Hindlimb muscle (tissue), 1 donor: ENCODE measurements around the gene C10orf62. TPM values are rescaled to one million over a fixed set of nuclear protein-coding genes. Genes with fewer than 3 reads are reported as not detected.
"Not testable (repeated sequence)": the region's sequence is repeated elsewhere in the genome, so short reads cannot be mapped to it uniquely, and the experiment has no call there.

Source experiments
- DNase-seq: peaks from one replicate; pipeline ENCODE4 v3.0.0-alpha.2; 2013
- polyA plus RNA-seq: library from polyadenylated mRNA; unstranded; fragments of 120-200 nt; gene quantifications from one replicate; pipeline ENCODE4 v1.2.1, GENCODE V29; 2013; ENCODE audit not compliant: insufficient read length

C10orf62 gene
- polyA plus RNA-seq, 1 donor: not detected

- no peak for DNase-seq
These were observed 23.1 kb upstream of the C10orf62 start for GRCh38 chr10:97566336-97566996.

GRCh38 chr10:97567891-97568290 is 21.6 kb upstream of the C10orf62 start:
- no peak for DNase-seq

- DNase-seq: no peak
These were observed 19.3 kb upstream of the C10orf62 start for GRCh38 chr10:97570146-97570788.

GRCh38 chr10:97570789-97571471 is 18.6 kb upstream of the C10orf62 start:
- no peak for DNase-seq

GRCh38 chr10:97571622-97572021 is 17.9 kb upstream of the C10orf62 start:
- no peak for DNase-seq

- DNase-seq: peak; percentile 70
These were observed 17.1 kb upstream of the C10orf62 start, which contains the start of gene ANKRD2 for GRCh38 chr10:97572214-97572989. Gene ANKRD2 (plus strand): TSS chr10:97572779. CDS start chr10:97572789, 10 bp downstream.

GRCh38 chr10:97573021-97573420 is 16.5 kb upstream of the C10orf62 start:
- DNase-seq: no peak

- DNase-seq: no peak
These were observed 15.8 kb upstream of the C10orf62 start for GRCh38 chr10:97573672-97574071.

GRCh38 chr10:97574374-97575126 is 15.0 kb upstream of the C10orf62 start:
- no peak for DNase-seq

GRCh38 chr10:97575127-97575668 is 14.3 kb upstream of the C10orf62 start:
- no peak for DNase-seq

GRCh38 chr10:97576487-97576886 is 13.0 kb upstream of the C10orf62 start:
- not testable (repeated sequence) for DNase-seq

- no peak for DNase-seq
These were observed 11.8 kb upstream of the C10orf62 start for GRCh38 chr10:97577701-97578100.

- no peak for DNase-seq
These were observed 11.2 kb upstream of the C10orf62 start for GRCh38 chr10:97578171-97578844.

- no peak for DNase-seq
These were observed 8.8 kb upstream of the C10orf62 start for GRCh38 chr10:97580421-97581367.

- no peak for DNase-seq
These were observed 7.4 kb upstream of the C10orf62 start for GRCh38 chr10:97582169-97582568.

- no peak for DNase-seq
These were observed 6.0 kb upstream of the C10orf62 start for GRCh38 chr10:97583476-97583875.

- DNase-seq: peak; percentile 44
These were observed 5.3 kb upstream of the C10orf62 start, which contains the start of gene HOGA1 for GRCh38 chr10:97584060-97584797. Gene HOGA1 (plus strand): TSS chr10:97584389. CDS start chr10:97584704, 315 bp downstream.

- DNase-seq: no peak
These were observed 4.6 kb upstream of the C10orf62 start for GRCh38 chr10:97584798-97585438.

GRCh38 chr10:97585439-97585811 is 4.1 kb upstream of the C10orf62 start:
- no peak for DNase-seq
